NCI-H345 treated with DMSO at 0.1 percent for 48 hours (cell line): Measurements from ENCODE around the gene GSK3A.
"Not testable (repeated sequence)": the region's sequence is repeated elsewhere in the genome, so short reads cannot be mapped to it uniquely, and the experiment has no call there.

Source experiments
- DNase-seq: peaks from one replicate; lab custom pipeline; 2025; ENCODE audit not compliant: unreplicated experiment; lab: John Stamatoyannopoulos, UW

GSK3A gene

GRCh38 chr19:42268704-42269477 lies 26.5 kb upstream of the GSK3A start, which contains the start of gene CIC:
TSS of gene CIC (plus strand) at chr19:42269252. CDS start at chr19:42271784, 2,532 bp downstream.
- DNase-seq, result peak; percentile 97

DNA sequence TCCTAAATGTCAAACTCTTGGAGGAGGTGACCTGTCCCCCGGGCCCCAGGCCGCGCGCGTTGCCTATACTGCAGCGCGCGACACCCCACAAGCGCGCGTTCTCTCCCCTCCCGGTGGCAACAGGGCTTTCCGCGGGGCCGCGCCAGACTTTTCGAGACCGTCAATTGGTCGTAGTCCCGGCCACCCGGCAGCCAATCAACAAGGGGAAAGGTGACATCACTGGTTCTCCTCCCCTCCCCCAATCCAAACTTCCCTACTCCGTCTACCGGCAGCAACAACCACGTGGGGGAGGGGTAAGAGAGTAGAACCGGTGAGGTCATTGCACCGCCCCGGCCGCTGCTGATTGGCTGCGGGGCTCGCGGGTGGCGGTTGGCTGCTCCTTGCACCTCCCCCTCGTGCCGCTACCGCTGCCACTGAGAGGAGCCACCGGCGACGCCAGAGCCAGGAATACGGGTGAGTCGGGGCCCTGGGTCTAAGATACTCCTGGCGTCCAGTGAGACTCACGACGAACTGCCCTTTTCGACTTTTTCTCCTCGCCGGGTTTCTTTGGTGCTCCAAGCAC lies 25.8 kb upstream of the GSK3A start:
- peak; percentile 90 for DNase-seq

DNA sequence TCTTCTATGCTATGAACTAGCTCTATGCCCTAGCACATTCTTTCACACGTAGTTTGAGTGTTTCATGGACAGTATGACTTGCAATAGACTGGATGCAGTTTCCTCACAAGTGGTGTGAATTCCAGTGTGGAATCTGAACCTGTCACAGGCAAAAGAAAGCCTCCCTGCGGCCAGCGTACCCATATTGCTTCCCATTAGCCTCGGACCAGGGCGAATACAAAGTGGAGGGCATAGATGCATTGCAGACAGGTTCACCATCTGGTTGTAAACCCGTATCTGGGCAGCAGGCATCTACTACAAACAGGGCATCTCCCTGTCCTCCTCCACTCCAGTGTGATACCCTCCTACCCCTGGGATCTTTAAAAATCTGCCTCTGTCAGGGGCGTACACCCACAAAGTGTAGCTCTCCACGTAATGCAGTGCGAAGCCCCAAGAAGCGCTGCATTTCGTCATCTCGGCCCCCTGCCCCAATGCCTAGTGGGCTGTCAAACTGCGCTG lies 25.3 kb upstream of the GSK3A start:
- DNase-seq, result no peak

DNA sequence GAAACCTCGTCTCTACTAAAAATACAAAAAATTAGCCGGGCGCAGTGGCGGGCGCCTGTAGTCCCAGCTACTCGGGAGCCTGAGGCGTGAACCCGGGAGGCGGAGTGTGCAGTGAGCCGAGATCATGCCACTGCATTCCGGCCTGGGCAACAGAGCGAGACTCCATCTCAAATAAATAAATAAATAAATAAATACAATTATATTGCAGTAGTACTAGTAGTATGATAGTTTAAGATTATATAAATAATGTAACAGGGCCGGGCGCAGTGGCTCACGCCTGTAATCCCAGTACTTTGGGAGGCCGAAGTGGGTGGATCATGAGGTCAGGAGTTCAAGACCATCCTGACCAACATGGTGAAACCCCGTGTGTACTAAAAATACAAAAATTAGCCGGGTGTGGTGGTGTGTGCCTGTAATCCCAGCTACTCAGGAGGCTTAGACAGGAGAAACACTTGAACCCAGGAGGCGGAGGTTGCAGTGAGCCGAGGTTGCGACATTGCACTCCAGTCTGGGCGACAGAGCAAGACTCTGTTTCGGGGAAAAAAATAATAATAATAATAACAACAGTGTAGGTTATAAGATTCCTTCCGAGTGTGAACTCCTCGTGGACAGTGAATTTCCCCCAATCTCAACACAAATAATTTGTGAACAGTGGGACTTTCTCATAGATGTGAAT lies 24.7 kb upstream of the GSK3A start:
- DNase-seq, result not testable (repeated sequence)

- DNase-seq, result not testable (repeated sequence)
Measured at GRCh38 chr19:42266105-42266504, 23.7 kb upstream of the GSK3A start.

- no peak for DNase-seq
Measured at GRCh38 chr19:42261763-42262162, 19.4 kb upstream of the GSK3A start.

DNA sequence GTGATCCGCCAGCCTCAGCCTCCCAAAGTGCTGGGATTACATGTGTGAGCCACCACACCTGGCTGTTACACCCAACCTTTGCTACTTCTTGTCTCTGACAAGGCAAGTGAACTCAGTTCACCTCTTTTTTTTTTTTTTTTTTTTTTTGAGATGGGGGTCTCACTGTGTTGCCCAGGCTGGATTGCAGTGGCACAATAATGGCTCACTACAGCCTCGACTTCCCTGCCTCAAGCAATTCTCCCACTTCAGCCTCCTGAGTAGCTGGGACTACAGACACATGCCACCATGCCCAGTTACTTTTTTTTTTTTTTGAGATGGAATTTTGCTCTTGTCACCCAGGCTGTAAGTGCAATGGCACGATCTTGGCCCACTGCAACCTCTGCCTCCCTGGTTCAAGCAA lies 15.4 kb upstream of the GSK3A start:
- DNase-seq, result not testable (repeated sequence)

- DNase-seq, result no peak
Measured at GRCh38 chr19:42255766-42256745, 13.7 kb upstream of the GSK3A start.

- peak; percentile 33 for DNase-seq
Measured at GRCh38 chr19:42254850-42255765, 12.7 kb upstream of the GSK3A start, which contains the start of gene ERF. TSS of gene ERF (minus strand) at chr19:42255128. CDS start at chr19:42254999, 129 bp downstream.

DNA sequence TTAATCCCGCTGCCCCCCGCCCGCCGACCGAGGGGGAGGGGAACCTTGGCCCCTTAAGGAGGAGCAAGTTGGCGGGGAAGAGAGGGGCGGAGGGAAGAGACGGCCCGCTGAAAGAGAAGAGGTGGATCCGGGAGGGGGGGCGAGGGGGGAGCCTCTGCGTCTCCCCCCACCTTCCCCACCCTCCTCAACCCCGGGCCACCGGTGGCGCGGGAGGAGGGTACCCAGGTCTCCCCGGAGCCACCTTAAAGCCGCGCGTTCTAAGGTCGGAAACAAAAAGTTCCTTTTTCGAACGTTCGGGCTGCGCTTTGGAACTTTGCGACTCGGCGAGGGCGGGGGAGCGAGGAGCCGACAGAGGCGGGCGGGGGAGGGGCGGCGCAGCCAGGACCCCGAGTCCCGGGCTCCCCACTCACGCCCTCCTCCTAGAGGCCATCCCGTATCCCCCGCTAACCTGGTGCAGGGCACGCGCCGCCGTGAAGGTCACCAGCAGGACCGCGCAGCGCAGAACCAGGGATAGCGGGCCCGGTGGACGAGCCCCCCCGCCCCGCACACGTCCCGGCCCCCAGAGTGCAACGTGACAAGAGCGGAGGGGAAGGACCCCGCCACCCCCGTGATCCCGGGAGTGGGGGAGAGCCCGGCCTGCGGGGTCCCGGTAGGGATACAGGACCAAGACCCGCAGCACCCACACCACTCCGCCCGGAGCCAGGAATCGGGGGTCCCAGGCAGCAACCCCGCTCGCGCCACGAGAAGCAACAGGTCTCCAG lies 11.9 kb upstream of the GSK3A start:
- no peak for DNase-seq

GRCh38 chr19:42253245-42254088 lies 11.1 kb upstream of the GSK3A start:
- no peak for DNase-seq

GRCh38 chr19:42252365-42253244 lies 10.2 kb upstream of the GSK3A start:
- DNase-seq, result no peak

- no peak for DNase-seq
Measured at GRCh38 chr19:42251572-42252358, 9.4 kb upstream of the GSK3A start.

- no peak for DNase-seq
Measured at GRCh38 chr19:42250666-42251531, 8.5 kb upstream of the GSK3A start.

DNA sequence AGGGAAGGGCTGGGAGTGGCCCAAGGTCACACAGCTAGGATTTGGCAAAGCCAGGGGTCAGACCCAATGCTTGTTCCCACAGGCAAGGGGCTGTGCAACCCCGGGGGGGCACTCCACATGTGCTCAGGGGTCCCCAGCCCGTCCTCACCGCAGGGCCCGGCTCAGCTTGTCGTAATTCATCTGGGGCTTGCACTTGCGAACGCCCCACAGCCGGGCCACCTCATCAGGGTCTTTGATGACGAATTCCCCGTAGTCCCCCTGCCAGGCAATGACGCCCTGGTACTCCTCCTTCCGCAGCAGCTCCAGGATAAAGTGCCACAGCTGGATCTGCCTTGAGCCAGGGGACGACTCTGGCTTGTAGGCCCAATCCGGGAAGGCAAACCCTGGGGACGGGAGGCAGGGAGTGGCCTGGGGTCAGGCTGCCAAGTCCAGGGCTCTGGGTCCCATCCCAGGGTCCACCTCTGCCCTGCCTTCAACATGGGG lies 7.8 kb upstream of the GSK3A start:
- DNase-seq, result no peak
